A673 (cell line): ENCODE data around the gene KCNN1.

Experiments used
- CTCF ChIP-seq: fragments of 300-800, 200-600 bp; sonication (generic); conservative IDR thresholded peaks from 2 replicates; pipeline ENCODE4 v1.5.1; 2017; ENCODE audit warnings: low read depth, mild to moderate bottlenecking, antibody characterized with exemption, low read length, moderate library complexity, mixed read lengths
- EZH2 ChIP-seq: fragments of 200-600 bp; sonication (generic); IDR thresholded peaks from 2 replicates; pipeline ENCODE4 v1.6.1; 2017; ENCODE audit warnings: borderline replicate concordance, low read depth, mild to moderate bottlenecking, mixed read lengths, antibody characterized with exemption, low read length; ENCODE audit not compliant: poor library complexity, severe bottlenecking

- TF ChIP-seq CTCF = no peak
- TF ChIP-seq EZH2 = no peak
Observed at GRCh38 chr19:17967257-17968051, 547 bp downstream of the KCNN1 start.
